Chondrocyte (in vitro differentiated cells): ENCODE measurements around the gene KLK5. TPM values are rescaled to one million over a fixed set of nuclear protein-coding genes. Genes with fewer than 3 reads are reported as not detected.

Experiments used
- DNase-seq: peaks from one replicate; pipeline ENCODE4 v3.0.0; 2021; ENCODE audit warnings: mixed read lengths, low spot score
- H3K27ac Mint-ChIP-seq: one replicate; pipeline ENCODE4 v1.8.0; 2021; ENCODE audit warnings: mild to moderate bottlenecking, moderate library complexity, mixed read lengths; ENCODE audit not compliant: unreplicated experiment
- H3K27me3 Mint-ChIP-seq: 2 replicates; pipeline ENCODE4 v1.8.0; 2021; ENCODE audit warnings: low read depth, mixed read lengths
- H3K36me3 Mint-ChIP-seq: 2 replicates; pipeline ENCODE4 v1.8.0; 2021; ENCODE audit warnings: low read depth, mixed read lengths
- H3K4me1 Mint-ChIP-seq: 2 replicates; pipeline ENCODE4 v1.8.0; 2021; ENCODE audit warnings: low read depth, mild to moderate bottlenecking, mixed read lengths
- H3K4me3 Mint-ChIP-seq: one replicate; pipeline ENCODE4 v1.8.0; 2021; ENCODE audit warnings: mild to moderate bottlenecking, moderate library complexity, mixed read lengths; ENCODE audit not compliant: unreplicated experiment
- H3K9me3 Mint-ChIP-seq: 2 replicates; pipeline ENCODE4 v1.8.0; 2021; ENCODE audit warnings: low read depth, mixed read lengths
- CTCF ChIP-seq: fragments of 200-600 bp; sonication (generic); IDR thresholded peaks from 2 replicates; pipeline ENCODE4 v1.5.0; 2021; ENCODE audit warnings: antibody characterized with exemption, mild to moderate bottlenecking, moderate library complexity
- total RNA-seq: library from RNA; stranded (reverse); gene quantifications from 3 replicates; pipeline ENCODE4 v1.2.1, GENCODE V29; 2021

KLK5 gene
- total RNA-seq, 1 donor from 2014 or later, result 0.42 TPM

- no peaks in the 10 kb centered on the region for H3K36me3 Mint-ChIP-seq
- H3K4me3 Mint-ChIP-seq, result no peak overlapping the region
- H3K27me3 Mint-ChIP-seq, result peaks cover 19% of the 10 kb centered on the region
- no peak for DNase-seq
- H3K27ac Mint-ChIP-seq, result no peak overlapping the region
- no peaks in the 10 kb centered on the region for H3K4me1 Mint-ChIP-seq
- no peak for TF ChIP-seq CTCF
- H3K9me3 Mint-ChIP-seq, result no peaks in the 10 kb centered on the region
Observed at GRCh38 chr19:50932018-50932689, 20.7 kb downstream of the KLK5 start.

DNA sequence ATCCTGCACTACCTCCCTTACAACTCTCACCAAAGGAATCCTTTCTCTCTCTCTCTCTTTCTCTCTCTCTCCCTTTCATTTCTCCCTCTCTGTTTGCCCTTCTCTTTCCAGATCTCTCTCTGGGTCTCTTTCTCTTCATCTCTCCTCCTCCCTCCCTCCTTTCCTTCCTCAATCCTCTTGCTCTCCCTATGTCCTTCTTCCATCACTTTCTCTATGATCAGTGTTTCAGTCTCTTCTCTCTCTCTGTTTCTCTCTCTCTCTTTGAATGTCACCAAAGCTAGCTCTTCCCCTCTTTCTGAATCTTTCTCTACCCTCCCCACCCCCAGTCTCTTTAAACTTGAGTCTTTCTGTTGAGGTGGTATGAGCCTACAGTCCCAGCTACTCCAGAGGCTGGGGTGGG lies 21.8 kb downstream of the KLK5 start:
- Mint-ChIP-seq H3K36me3 (no peaks in the 10 kb centered on the region), H3K27me3 (peaks cover 21% of the 10 kb centered on the region), H3K9me3 (no peaks in the 10 kb centered on the region), H3K4me1 (no peaks in the 10 kb centered on the region), H3K4me3 (no peak overlapping the region), H3K27ac (no peak overlapping the region)
- no peak for TF ChIP-seq CTCF
- no peak for DNase-seq

- DNase-seq, result no peak
- Mint-ChIP-seq H3K27me3 (peaks cover 22% of the 10 kb centered on the region), H3K36me3 (no peaks in the 10 kb centered on the region), H3K4me3 (no peak overlapping the region), H3K27ac (no peak overlapping the region), H3K4me1 (no peaks in the 10 kb centered on the region), H3K9me3 (no peaks in the 10 kb centered on the region)
- no peak for TF ChIP-seq CTCF
Observed at GRCh38 chr19:50928831-50929230, 24.0 kb downstream of the KLK5 start.

DNA sequence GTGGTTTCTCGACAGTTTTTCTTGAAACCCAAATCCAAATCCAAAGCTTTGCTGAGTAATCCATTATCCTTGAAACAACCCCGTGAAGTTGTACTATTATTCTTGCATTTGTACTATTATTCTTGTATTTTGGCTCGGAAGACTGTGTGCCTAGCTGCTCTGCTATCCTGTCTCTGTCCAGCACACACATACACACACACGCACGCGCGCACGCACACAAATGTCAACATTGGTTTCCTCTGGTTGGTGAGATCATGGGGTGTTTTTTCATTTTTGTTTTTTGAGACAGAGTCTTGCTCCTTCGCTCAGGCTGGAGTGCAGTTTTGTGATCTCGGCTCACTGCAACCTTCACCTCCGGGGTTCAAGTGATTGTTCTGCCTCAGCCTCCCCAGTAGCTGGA lies 26.7 kb downstream of the KLK5 start:
- no peak for TF ChIP-seq CTCF
- Mint-ChIP-seq H3K4me1 (no peaks in the 10 kb centered on the region), H3K9me3 (no peaks in the 10 kb centered on the region), H3K36me3 (no peaks in the 10 kb centered on the region), H3K27ac (no peak overlapping the region), H3K4me3 (no peak overlapping the region), H3K27me3 (peaks cover 26% of the 10 kb centered on the region)
- no peak for DNase-seq

GRCh38 chr19:50925734-50926133 lies 27.1 kb downstream of the KLK5 start:
- Mint-ChIP-seq H3K27ac (no peak overlapping the region), H3K9me3 (no peaks in the 10 kb centered on the region), H3K27me3 (peaks cover 23% of the 10 kb centered on the region), H3K4me3 (no peak overlapping the region), H3K4me1 (no peaks in the 10 kb centered on the region), H3K36me3 (no peaks in the 10 kb centered on the region)
- no peak for TF ChIP-seq CTCF
- no peak for DNase-seq
